K562 (cell line): ENCODE measurements around the gene AMZ2. TPM values are rescaled to one million over a fixed set of nuclear protein-coding genes. Genes with fewer than 3 reads are reported as not detected.

ENCODE experiments used
- BHLHE40 ChIP-seq: IDR thresholded peaks from 2 replicates; pipeline ENCODE4 v1.6.1; 2011; ENCODE audit warnings: low read length, improper control_type of control experiment
- CCNT2 ChIP-seq: IDR thresholded peaks from 2 replicates; pipeline ENCODE4 v1.6.1; 2011; ENCODE audit warnings: borderline replicate concordance, low read depth, mild to moderate bottlenecking, moderate library complexity, mixed read lengths, low read length; ENCODE audit not compliant: insufficient read length; ENCODE audit errors: extremely low read depth
- CEBPG ChIP-seq, 3 experiments: fragments of 200-800 bp in 1 of 3; sonication (Bioruptor generic) in 1 of 3; sonication (generic) in 1 of 3; formaldehyde crosslinking in 1 of 3; IDR thresholded peaks in 2 of 3; conservative IDR thresholded peaks in 1 of 3; 2 replicates each; pipeline versions ENCODE4 v1.6.1 to v1.8.0; 2016 to 2022; ENCODE audit warnings: missing compliant biosample characterization in 2 of 3, missing genetic modification characterization in 2 of 3, mild to moderate bottlenecking in 1 of 3, missing genetic modification reagents in 1 of 3
- DPF2 ChIP-seq: fragments of 450-650 bp; IDR thresholded peaks from 2 replicates; pipeline ENCODE4 v1.6.1; 2016
- ESRRA ChIP-seq: fragments of 450-650 bp; IDR thresholded peaks from 2 replicates; pipeline ENCODE4 v1.6.1; 2014; ENCODE audit warnings: low read depth, mild to moderate bottlenecking, moderate library complexity, borderline replicate concordance
- FOXK2 ChIP-seq, 2 experiments: fragments of 450-650 bp; IDR thresholded peaks in 1 of 2; conservative IDR thresholded peaks in 1 of 2; 2 replicates each; pipeline ENCODE4 v1.6.1; 2016; ENCODE audit warnings: low read depth in 2 of 2, mild to moderate bottlenecking in 1 of 2
- GATAD2A ChIP-seq: fragments of 450-650 bp; IDR thresholded peaks from 2 replicates; pipeline ENCODE4 v1.6.1; 2017
- HDAC3 ChIP-seq: fragments of 450-650 bp; IDR thresholded peaks from 2 replicates; pipeline ENCODE4 v1.6.1; 2018; ENCODE audit warnings: borderline replicate concordance, mild to moderate bottlenecking, moderate library complexity; ENCODE audit not compliant: partially characterized antibody
- HNRNPK ChIP-seq: fragments of 200-400 bp; formaldehyde crosslinking; IDR thresholded peaks from one replicate; pipeline ENCODE4 v1.6.1; 2018; ENCODE audit warnings: mild to moderate bottlenecking, low read depth, low read length; ENCODE audit not compliant: poor library complexity, severe bottlenecking
- JUNB ChIP-seq: fragments of 450-650 bp; formaldehyde crosslinking; conservative IDR thresholded peaks from 2 replicates; pipeline ENCODE4 v1.4.0; 2020; ENCODE audit warnings: mild to moderate bottlenecking
- LARP7 ChIP-seq: fragments of 450-650 bp; IDR thresholded peaks from 2 replicates; pipeline ENCODE4 v1.6.1; 2016
- NR3C1 ChIP-seq: sonication (generic); formaldehyde crosslinking; IDR thresholded peaks from 2 replicates; pipeline ENCODE4 v1.8.1; 2022; ENCODE audit warnings: missing genetic modification reagents
- POLR3G ChIP-seq: IDR thresholded peaks from 2 replicates; pipeline ENCODE4 v1.6.1; 2011; ENCODE audit not compliant: insufficient read length, insufficient replicate concordance; ENCODE audit errors: extremely low read depth
- SPI1 ChIP-seq: IDR thresholded peaks from 2 replicates; pipeline ENCODE4 v1.6.1; 2011; ENCODE audit warnings: low read depth, low read length, control low read depth, borderline replicate concordance
- STAT5A ChIP-seq: IDR thresholded peaks from 2 replicates; pipeline ENCODE4 v1.6.1; 2012; ENCODE audit warnings: low read length, inconsistent platforms, borderline replicate concordance
- XRCC5 ChIP-seq: fragments of 200-400 bp; formaldehyde crosslinking; IDR thresholded peaks from 2 replicates; pipeline ENCODE4 v1.6.1; 2017; ENCODE audit warnings: low read depth, mild to moderate bottlenecking, low read length
- ZNF41 ChIP-seq: fragments of 250-450 bp; sonication (Bioruptor Pico); conservative IDR thresholded peaks from 2 replicates; pipeline ENCODE4 v1.4.0; 2020; ENCODE audit warnings: mild to moderate bottlenecking
- polyA plus RNA-seq, 8 experiments: library from polyadenylated mRNA; depleted of rRNA in 4 of 8; stranded (reverse) in 5 of 8; unstranded in 3 of 8; fragments of >200 nt; fragmentation: Nextera tagmentation in 2 of 8; fragmentation: Illumina TruSeq in 1 of 8; extraction: Ambion mirVana in 2 of 8; extraction: Trizol in 1 of 8; gene quantifications; 2 replicates each; pipeline versions ENCODE4 v1.2.1 to v1.2.3, GENCODE V29; 2011 to 2014; ENCODE audit warnings: inconsistent platforms in 1 of 8, missing spikeins in 1 of 8
- total RNA-seq, 7 experiments: library from RNA; depleted of rRNA in 6 of 7; stranded (reverse); fragments of >200 nt in 6 of 7; fragmentation: Illumina TruSeq in 2 of 7; extraction: Trizol in 2 of 7; gene quantifications; 2 replicates each; pipeline versions ENCODE4 v1.2.1 to v1.2.3, GENCODE V29; 2011 to 2021; ENCODE audit warnings: low replicate concordance in 1 of 7
- TF ChIP-seq, protein P1 (sequence below), 3 experiments: IDR thresholded peaks in 2 of 3; conservative IDR thresholded peaks in 1 of 3; 2 replicates each; pipeline ENCODE4 v1.5.1; 2011 to 2012; ENCODE audit warnings: low read length in 3 of 3, mild to moderate bottlenecking in 3 of 3, control low read depth in 2 of 3, improper control_type of control experiment in 1 of 3, inconsistent platforms in 1 of 3, low read depth in 1 of 3, mixed read lengths in 1 of 3, moderate library complexity in 1 of 3; ENCODE audit not compliant: insufficient read depth in 2 of 3
- TF ChIP-seq, protein P2 (sequence below): fragments of 250-450 bp; sonication (Bioruptor Pico); IDR thresholded peaks from 2 replicates; pipeline ENCODE4 v1.4.0; 2020; ENCODE audit warnings: borderline replicate concordance
- TF ChIP-seq, protein P3 (sequence below): IDR thresholded peaks from 3 replicates; pipeline ENCODE4 v1.6.1; 2011; ENCODE audit warnings: borderline replicate concordance, mild to moderate bottlenecking, moderate library complexity; ENCODE audit not compliant: insufficient read length; ENCODE audit errors: extremely low read depth
- TF ChIP-seq, protein P4 (sequence below): sonication (generic); formaldehyde crosslinking; IDR thresholded peaks from 2 replicates; pipeline ENCODE4 v1.8.1; 2023; ENCODE audit warnings: mild to moderate bottlenecking, missing genetic modification reagents, moderate library complexity

Gene AMZ2
- total and polyA plus RNA-seq, 9 of the 15 experiments (the other 6 are each of a cell fraction or from before 2014, with no cell fraction given): 22.6 to 92.2 (median 52.6) TPM

DNA sequence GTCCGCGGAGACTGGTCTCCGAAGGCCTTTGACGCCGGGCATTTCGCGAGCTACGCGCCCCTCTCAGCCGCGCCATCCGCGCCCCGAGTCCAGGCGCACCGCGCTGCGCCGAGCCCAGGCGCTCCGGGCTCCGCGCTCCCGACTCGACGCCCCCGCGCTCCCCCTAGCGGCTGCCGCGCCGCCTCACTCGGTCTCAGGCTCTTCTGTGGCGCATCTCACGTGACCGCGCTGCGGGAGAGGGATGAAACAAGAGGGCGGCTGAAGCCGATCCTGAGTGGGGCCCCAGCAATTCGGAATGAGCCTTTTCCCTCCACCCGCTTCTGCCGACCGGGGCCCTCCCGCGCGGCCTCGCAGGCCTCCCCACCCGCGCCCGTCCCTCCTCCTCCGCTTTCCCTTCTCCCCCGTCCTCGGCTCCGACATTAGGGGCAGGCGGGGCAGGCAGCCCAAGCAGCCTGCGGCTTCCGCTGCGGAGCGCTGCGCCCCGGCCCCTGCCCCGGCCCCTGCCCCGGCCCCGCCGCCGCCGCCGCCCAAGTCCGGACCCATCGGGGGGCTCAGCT lies 42.5 kb upstream of the AMZ2 start (continued):
- TF ChIP-seq CCNT2 (peak; percentile 46), GATAD2A (no peak), ZNF41 (no peak), ESRRA (peak; percentile 40; the same call in 1 of the 2 replicates), FOXK2 (conservative IDR thresholded peaks at IDR 0.05 in 1 of 2, IDR thresholded peaks at IDR 0.05 in 1 of 2; ENCODE audit: low read depth in 2 of 2) (peak in 1 of 2 experiments; percentile 74; a peak in 2 of 4 replicates), NR3C1 (CRISPR knock-in tag) (no peak), CEBPG (CRISPR knock-in tag; IDR thresholded peaks at IDR 0.05) (no peak), CEBPG (tag; conservative IDR thresholded peaks at IDR 0.05 in 1 of 2, IDR thresholded peaks at IDR 0.05 in 1 of 2) (no peak), SPI1 (no peak), POLR3G (no peak), HDAC3 (no peak), JUNB (no peak), BHLHE40 (peak; percentile 99), HNRNPK (no peak), DPF2 (no peak), STAT5A (no peak), LARP7 (no peak), XRCC5 (peak; percentile 69; the same call in 1 of the 2 replicates)
- TF ChIP-seq, protein P1, sequence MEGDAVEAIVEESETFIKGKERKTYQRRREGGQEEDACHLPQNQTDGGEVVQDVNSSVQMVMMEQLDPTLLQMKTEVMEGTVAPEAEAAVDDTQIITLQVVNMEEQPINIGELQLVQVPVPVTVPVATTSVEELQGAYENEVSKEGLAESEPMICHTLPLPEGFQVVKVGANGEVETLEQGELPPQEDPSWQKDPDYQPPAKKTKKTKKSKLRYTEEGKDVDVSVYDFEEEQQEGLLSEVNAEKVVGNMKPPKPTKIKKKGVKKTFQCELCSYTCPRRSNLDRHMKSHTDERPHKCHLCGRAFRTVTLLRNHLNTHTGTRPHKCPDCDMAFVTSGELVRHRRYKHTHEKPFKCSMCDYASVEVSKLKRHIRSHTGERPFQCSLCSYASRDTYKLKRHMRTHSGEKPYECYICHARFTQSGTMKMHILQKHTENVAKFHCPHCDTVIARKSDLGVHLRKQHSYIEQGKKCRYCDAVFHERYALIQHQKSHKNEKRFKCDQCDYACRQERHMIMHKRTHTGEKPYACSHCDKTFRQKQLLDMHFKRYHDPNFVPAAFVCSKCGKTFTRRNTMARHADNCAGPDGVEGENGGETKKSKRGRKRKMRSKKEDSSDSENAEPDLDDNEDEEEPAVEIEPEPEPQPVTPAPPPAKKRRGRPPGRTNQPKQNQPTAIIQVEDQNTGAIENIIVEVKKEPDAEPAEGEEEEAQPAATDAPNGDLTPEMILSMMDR (IDR thresholded peaks at IDR 0.05 in 2 of 3, conservative IDR thresholded peaks at IDR 0.05 in 1 of 3; ENCODE audit: insufficient read depth in 2 of 3, low read depth in 1 of 3, low read length in 3 of 3): peak; percentile 77 to 88 (median 81)
- TF ChIP-seq, protein P2, sequence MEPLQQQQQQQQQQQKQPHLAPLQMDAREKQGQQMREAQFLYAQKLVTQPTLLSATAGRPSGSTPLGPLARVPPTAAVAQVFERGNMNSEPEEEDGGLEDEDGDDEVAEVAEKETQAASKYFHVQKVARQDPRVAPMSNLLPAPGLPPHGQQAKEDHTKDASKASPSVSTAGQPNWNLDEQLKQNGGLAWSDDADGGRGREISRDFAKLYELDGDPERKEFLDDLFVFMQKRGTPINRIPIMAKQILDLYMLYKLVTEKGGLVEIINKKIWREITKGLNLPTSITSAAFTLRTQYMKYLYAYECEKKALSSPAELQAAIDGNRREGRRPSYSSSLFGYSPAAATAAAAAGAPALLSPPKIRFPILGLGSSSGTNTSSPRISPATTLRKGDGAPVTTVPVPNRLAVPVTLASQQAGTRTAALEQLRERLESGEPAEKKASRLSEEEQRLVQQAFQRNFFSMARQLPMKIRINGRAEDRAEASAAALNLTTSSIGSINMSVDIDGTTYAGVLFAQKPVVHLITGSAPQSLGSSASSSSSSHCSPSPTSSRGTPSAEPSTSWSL: no peak
- TF ChIP-seq, protein P3, sequence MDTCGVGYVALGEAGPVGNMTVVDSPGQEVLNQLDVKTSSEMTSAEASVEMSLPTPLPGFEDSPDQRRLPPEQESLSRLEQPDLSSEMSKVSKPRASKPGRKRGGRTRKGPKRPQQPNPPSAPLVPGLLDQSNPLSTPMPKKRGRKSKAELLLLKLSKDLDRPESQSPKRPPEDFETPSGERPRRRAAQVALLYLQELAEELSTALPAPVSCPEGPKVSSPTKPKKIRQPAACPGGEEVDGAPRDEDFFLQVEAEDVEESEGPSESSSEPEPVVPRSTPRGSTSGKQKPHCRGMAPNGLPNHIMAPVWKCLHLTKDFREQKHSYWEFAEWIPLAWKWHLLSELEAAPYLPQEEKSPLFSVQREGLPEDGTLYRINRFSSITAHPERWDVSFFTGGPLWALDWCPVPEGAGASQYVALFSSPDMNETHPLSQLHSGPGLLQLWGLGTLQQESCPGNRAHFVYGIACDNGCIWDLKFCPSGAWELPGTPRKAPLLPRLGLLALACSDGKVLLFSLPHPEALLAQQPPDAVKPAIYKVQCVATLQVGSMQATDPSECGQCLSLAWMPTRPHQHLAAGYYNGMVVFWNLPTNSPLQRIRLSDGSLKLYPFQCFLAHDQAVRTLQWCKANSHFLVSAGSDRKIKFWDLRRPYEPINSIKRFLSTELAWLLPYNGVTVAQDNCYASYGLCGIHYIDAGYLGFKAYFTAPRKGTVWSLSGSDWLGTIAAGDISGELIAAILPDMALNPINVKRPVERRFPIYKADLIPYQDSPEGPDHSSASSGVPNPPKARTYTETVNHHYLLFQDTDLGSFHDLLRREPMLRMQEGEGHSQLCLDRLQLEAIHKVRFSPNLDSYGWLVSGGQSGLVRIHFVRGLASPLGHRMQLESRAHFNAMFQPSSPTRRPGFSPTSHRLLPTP: no peak
- TF ChIP-seq, protein P4, sequence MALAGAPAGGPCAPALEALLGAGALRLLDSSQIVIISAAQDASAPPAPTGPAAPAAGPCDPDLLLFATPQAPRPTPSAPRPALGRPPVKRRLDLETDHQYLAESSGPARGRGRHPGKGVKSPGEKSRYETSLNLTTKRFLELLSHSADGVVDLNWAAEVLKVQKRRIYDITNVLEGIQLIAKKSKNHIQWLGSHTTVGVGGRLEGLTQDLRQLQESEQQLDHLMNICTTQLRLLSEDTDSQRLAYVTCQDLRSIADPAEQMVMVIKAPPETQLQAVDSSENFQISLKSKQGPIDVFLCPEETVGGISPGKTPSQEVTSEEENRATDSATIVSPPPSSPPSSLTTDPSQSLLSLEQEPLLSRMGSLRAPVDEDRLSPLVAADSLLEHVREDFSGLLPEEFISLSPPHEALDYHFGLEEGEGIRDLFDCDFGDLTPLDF (CRISPR knock-in tag): no peak
